HG02981 (cell line): ENCODE data around the gene TSPAN14.
A peak's percentile ranks its signal among the peaks of the same experiment; 100 is the strongest.
"Not testable (repeated sequence)": the region's sequence is repeated elsewhere in the genome, so short reads cannot be mapped to it uniquely, and the experiment has no call there.

ENCODE experiments used
- ATAC-seq: cut with Tn5 transposase; IDR thresholded peaks from one replicate; pipeline ENCODE4 v1.9.1; 2021; ENCODE audit warnings: mild to moderate bottlenecking, moderate library complexity; ENCODE audit not compliant: unreplicated experiment

Gene TSPAN14

DNA sequence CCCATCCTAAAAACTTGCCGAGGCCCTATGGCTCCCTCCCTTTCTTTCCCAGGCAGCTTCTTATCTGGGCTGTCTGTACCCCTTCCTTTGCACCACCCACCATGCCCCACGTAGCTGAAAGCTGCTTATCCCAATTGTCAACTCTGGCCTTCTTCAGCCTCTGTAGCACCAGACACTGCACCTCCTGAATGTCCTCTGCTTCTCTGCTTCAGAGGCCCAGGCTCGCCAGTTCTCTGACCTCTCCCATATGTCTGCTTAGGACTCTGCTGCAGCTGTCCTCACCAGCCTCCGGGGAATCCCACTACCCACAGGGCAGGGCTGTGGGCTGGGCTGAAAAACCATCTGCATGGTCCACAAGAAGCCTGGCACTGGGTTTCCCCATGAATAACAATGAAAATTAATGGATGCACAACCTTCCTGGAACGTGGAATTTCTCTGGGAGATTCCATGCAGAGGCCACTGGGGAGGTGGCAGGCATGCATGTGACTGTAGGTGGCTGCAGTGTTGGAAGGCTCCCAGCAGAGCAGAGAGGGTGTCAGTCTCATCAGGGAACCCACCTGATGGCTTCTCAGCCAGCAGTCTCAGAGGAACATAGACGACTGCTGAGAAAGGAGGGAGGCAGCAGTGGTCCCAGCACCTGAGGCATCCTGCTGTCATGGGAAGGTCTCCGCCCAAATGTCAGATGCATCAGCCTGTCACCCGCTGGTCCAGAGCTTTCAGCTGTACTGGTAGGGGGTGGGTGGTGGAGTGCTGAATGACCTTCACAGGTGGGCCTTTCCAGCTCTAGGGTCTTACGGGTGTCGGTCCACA, 66.8 kb downstream of the TSPAN14 start:
- no peak for ATAC-seq

DNA sequence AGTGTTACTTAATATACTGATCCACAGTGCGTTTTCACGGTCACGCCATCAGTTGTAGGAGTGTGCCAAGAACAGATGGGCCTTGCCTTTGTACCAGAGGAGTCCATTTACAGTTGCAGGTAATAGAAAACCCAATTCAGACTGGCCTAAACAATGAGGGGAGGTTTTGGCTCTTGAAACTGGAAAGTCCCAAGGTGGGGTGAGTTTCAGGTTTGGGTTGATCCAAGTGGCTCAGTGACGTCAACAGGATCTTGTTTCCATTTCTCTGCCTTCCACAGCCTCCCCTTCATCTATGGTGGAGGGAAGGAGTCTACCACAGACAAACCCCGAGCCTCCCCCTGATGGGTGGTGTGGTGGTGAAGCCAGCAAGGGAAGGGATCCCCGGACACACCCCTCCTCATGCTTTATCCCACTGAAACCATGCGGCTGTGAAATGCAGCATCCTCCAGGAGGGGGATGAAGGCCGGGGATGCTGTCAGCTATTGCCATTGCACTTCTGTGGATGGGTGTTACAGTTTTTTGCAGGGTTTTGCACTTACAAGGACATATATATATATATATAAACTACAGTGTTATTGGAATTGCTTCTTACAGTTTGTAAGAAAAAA, 68.8 kb downstream of the TSPAN14 start:
- no peak for ATAC-seq

DNA sequence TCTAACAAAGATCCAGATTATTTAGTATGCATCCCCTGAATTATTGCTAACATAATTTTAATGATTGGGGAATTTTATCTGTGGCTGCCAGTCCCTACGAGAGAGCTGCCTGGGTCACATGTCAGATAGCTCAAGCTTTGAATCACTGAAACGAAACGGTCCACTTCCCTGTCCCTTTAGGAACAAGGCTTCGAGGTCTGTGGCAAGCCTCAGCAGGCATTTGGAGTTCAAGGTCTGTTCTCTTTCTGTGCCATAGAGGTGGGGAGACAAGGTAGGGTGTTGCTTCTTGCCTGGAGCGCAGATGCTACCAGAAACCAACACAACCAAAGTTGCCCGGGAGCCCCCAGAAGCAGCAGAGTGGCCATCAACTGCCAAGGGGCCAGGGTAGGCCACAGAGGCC, 69.7 kb downstream of the TSPAN14 start:
- ATAC-seq = no peak

DNA sequence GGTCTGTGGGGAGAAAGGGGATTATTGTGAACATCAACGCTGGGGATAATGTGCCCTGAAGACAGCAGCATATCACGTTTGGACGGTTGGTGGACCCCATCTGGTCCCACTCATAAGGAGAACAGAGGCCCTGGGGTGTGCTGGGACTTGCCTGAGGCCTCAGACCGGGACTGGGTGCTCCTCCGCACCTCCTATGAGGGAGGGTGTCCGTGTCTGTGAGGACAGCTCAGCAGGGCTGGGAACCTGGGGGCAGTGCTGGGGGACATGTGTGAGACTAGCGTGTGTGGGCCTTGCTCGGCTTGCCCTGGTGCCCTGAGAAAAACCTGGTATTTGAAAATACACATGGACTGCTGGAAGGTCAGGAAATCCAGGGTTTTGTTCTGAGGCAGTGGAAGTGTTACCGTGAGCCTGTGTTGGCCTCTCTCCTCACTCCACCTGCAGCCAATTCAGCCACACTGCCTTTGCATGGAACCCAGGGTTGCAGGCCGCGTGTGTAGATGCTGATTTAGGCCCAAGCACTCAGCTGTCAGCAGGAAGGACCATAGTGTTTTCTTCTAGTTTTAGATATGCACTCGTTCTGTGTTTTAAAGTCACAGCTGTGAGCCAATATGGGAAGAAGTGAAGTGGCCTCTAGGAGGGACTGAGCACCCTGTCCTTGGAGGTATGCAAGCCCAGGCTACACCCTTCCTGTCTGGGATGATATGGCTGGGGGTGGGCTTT, 70.2 kb downstream of the TSPAN14 start:
- no peak for ATAC-seq

DNA sequence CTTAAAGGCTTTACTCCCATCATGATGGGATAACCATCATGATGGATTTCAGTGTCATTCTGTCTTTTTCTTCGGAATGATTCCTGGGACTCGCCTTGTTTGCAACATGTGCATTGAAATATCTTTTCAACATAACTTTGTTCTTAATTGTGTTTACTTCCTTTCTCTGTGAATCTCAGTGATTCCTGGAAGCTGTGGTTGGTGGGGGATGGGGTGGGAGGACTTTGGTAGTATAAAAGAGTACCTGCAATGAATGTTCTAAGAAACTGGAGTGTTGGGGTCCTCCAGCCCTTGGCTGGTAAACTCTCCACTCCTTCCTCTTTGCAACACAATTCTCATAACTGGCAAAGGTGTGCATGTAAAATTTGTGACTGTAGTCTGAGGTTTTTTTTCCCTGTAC, 72.1 kb downstream of the TSPAN14 start:
- ATAC-seq = no peak

DNA sequence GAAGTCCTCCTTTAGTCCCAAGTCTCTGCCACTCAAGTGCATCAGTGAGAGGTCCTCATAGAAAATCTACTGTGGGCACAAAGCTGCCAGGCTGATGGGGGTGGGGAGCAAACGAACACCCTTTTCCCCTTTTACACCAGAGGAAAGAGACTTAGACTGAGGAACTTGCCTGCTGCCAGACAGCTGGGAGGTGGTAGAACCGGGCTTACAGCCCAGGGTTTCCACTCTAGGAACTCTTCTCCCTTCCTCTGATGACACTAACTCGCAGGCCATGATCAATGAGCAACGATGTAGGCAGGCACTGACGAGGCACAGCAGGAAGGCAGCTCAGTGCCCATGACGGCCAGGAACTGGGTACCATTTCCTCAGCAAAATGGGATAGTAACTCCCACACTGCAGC, 72.6 kb downstream of the TSPAN14 start:
- ATAC-seq = no peak

DNA sequence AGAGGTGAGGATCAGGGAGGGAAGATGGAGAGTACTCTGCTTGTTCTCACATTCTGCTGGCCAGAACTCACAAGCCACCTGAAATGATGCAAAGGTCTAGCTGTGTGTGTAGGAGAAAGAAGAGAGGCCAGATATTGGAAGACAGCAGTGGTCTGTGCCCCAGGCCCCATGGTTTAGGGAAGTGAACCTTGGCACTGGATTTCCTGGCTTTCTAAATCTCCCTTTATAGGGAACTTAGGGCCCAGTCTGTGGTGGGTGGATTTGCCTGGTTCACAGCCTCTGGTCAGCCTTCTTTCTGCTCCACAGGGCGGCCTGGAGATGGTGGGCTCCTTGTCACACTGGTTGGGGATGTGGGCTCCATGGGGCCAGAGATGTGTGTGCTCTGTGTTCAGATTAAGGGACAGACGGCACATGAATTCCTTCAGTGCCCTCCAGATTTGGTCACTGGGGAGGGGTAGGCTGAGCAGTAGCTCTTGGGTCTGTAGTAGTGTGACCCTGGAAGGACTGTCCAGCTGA, 74.1 kb downstream of the TSPAN14 start:
- ATAC-seq = no peak

DNA sequence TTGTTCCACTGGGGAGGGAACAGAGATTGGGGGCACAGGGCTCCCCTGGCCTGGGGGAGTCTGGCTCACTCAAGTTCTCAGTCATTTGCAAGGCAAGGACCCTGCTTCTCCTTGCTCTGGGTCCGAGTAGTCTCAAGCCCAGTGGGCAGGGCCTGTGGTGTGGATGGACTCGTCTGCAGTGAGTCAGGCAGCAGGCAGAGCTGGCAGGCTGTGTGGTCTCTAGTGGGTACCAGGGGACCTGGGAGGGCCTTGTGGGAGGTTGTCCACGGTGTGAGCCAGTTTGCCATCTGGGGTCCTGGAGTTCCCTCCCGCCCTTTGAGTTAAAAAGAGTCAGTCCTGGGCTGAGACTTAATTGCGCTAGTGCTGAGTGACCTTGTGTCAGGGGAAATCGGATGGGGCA, 74.8 kb downstream of the TSPAN14 start:
- no peak for ATAC-seq

DNA sequence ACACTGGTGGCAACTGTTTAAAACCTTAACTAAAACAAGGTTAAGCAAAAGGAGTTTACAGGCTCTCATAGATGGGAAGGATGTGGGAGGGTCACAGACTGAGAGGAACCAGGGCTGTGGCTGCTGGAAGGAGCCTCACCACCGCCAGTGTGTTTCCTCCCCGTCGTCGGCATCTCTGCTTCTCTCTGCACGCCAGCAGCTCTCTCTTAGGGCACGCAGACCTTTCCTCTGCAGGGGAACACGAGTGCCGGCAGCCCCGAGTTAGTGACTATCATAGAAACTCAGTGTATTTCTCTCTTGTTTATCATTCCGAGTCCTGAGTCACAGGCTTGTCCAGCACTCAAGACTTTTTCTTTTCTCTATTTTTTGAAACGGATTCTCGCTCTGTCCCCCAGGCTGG, 75.5 kb downstream of the TSPAN14 start:
- no peak for ATAC-seq

DNA sequence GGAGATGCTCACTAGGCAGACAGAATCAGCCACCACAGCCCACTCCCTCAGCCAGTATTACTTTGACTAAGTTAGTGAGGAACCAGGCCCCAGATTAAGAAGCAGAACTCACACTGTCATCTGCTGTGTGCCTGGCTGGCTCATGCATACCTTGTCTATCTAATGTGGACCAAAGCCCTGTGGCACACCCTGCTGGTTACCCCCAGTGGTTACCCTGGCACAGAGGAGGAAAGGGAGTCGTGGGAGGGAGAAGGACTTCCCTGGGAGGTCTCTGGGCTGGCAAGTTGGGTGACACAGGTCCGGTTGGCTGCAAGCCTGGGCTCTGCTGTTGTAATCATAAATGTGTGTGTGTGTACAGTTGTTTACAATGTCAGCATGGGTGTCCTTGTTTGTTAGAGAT, 76.1 kb downstream of the TSPAN14 start:
- peak; percentile 66 for ATAC-seq

DNA sequence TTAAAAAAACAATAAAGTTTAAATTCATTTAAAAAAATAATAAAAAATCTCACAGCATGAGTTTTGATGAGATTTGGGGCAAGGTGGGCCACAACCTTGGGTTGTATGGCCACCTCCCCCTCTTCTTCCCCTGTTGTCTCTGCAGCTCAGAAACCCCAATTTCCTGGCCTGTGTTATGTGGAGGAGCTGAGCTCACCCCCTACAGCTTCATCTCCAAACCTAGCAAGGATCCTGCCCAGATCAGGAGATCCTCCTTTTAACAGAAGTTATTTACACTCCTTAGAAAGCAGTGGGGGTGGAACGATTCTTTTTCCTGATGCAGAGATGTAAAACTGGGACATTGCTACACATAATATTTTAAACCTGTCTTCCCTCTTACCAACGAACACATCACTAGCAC, 76.7 kb downstream of the TSPAN14 start:
- no peak for ATAC-seq

DNA sequence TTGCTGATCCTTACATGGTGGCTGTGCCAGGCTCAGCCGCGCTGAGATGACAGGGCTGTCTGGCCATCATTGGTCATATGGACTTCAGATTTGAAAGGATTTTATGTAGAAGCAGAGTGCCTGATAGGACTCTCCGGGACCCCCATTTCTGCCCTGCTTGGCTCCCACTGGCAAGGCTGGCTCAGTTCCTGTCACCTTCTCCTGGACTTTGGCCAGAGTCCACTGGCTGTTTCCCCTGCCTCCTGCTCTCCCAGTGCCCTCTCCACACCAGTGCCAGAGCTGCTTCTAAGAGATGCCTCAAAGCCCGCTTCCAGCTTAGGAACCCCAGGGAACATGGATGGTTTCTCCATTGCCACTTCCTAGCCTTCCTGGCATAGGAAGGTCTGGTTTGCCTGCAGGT, 78.5 kb downstream of the TSPAN14 start:
- no peak for ATAC-seq

DNA sequence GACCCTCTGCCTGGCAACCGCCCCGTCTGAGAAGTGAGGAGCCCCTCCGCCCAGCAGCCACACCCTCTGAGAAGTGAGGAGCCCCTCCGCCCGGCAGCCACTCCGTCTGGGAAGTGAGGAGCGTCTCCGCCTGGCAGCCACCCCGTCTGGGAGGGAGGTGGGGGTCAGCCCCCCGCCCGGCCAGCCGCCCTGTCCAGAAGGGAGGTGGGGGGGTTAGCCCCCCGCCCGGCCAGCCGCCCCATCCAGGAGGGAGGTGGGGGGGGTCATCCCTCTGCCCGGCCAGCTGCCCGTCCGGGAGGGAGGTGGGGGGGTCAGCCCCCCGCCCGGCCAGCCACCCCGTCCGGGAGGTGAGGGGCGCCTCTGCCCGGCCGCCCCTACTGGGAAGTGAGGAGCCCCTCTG, 79.9 kb downstream of the TSPAN14 start:
- not testable (repeated sequence) for ATAC-seq

DNA sequence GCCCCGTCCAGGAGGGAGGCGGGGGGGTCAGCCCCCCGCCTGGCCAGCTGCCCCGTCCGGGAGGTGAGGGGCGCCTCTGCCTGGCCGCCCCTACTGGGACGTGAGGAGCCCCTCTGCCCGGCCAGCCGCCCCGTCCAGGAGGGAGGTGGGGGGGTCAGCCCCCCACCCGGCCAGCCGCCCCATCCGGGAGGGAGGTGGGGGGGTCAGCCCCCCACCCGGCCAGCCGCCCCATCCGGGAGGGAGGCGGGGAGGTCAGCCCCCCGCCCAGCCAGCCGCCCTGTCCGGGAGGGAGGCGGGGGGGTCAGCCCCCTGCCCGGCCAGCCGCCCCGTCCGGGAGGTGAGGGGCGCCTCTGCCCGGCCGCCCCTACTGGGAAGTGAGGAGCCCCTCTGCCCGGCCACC, 80.5 kb downstream of the TSPAN14 start:
- not testable (repeated sequence) for ATAC-seq

DNA sequence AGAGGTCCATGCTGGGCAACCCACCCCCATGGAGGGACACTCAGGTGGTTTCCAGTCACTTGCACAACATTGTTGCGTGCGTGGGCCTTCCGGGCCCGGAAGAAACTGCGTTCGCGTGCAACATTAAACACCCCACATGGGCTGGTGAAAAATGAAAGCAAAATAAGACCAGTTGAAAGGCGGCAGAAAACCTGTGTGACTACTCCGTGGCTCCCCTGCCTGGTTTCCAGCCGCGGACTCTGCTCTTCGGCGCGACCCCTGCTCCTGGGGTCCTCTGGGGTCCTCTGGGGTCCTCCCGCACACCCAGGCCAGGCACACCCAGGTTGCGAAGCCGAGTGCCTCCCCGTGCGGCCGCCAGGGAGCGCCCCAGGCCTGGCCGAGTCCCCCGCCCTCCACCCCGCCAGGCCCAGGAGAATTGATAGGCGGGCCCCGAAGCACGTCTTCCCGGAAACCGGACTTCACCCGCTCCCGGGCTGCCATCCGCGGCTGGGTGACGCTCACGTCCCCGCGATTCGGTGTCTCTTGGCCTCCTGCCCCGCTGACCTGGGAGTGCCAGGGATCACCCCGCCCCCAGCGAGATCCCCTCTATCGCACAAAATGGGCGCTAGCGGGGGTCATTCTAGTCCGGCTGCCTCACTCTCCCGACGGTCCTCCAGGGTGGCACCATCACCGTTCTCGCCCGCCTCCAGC, 81.7 kb downstream of the TSPAN14 start:
- peak; percentile 77 for ATAC-seq

DNA sequence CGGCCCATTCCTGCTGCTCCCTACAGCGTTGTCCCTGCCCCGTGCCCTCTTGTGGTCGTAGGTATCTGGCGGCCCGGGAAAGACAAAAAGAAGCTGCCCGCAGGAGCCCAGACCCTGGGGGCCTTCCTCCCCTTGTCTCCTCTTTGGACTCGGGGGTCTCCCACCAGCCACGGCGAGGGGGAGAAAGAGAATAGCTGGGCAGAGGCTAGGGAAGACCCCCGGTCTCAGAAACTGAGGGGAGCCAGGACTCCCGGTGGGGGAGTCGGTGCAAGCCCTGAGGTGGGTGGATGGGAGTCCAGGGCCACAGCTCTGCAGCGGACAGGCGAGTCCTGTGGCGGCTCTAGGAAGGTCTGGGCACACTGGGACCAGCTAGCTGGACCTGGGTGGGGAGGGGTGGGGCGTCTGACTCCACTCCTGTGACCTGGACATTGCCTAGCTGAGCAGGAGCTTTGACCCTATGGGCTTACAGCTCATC, 82.3 kb downstream of the TSPAN14 start:
- ATAC-seq = no peak

DNA sequence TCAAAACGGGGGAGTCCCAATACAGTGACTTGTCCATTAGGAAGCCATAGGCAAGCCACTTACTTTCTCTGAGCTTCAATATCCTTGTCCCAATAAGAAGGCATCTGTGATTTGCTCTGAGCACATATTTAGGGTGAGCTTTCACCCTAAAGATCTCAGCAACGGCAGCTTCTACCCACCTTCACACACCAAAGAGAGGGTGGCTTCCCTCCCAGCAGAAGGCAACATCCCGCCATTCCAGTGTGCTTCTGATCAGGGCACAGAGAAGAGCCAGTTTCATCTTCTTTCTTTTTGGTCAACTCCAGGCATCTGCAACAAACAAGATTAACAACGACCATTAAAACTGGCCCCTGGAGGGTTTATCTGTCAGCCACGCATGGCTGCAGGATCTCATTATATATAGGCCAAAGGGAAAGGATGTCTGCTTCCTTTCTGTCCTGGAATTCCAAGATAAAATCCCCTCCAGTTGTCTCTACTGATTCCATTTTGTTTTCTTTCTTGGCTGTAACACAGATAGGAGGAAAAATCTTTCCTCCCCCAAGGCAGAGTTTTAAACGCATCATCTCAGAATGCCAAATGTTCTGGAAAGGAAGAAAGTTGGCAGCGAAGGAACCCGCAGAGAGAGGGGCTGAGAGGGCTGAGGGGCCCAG, 83.1 kb downstream of the TSPAN14 start:
- no peak for ATAC-seq

DNA sequence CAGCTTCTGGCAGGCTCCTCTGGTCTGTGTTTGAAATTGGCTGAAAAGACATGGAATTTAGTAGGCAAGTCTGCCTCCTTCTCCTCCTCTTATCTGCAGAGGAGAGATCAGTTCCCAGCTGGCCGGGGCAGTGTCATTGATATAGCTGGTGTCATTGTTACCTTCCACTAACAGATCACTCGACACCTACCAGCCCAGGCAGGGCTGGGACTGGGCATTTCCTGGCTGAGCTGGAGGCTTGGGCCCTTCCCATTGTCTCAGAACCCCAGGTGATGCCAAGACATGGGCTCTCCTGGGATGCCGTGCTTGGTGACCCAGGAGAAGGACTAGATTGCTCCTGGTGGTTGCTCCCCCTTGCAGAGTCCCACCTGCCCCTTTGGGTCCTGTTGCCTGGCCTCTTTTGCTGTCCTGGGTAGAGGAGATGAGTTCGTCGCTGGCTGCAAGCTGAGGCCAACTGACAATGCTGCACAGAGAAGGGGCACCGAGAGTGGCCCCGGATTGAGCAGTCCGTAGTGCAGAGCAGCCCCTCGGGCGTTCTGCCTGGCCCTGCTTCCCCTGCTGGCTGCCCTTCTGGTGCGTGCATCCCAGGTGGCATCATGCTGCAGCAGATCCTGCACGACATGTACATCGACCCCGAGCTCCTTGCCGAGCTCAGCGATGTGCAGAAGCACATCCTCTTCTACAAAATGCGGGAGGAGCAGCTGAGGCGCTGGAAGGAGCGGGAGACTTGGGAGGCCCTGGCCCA, 83.8 kb downstream of the TSPAN14 start, which contains the start of gene SH2D4B:
Gene SH2D4B (plus strand): TSS at position 167 of the 745 bp plus-strand sequence. CDS start 430 bp downstream, at position 597.
- ATAC-seq = no peak

DNA sequence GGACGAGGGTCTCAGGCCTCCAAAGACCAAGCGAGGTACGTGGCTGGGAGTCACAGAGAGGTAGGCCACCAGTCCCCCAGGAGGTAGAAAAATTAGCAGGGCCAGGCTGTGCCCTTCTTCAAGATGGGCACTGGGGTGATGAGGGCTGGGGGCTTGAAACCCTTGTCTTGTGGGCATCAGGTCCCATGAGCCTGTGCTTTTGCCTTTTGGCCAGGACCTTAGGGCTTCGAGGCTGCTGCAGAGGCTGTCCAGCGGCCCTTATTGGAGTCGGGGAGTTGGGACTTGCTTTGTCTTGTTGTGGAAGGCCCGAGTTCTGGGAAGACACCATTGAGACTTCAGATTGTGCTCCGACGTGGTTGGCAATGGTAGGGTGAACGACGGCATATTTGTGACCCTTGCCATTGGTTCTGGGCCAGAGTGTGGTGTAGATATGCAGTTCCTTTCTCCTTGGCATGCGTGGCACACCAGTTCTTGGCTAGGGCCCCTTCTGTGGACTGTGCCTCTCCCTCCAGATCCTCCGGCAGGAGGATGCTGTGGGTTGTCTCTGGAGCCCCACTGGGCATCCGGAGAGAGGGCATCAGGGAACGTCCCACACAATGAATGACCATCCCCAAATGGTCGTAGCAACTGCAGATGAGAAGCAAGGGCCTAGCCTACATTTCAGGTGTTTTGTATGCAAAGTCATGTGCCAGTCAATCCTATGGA, 84.5 kb downstream of the TSPAN14 start:
- no peak for ATAC-seq
